MM.1S (cell line): ENCODE measurements around the gene FAM167B.

Source experiments
- EZH2 ChIP-seq: fragments of 300-600 bp; sonication (generic); optimal IDR thresholded peaks from 2 replicates; pipeline ENCODE3; 2017; ENCODE audit warnings: low read depth, mild to moderate bottlenecking, antibody characterized with exemption, low read length, mixed read lengths
- EZH2phosphoT487 ChIP-seq: fragments of 300-600 bp; sonication (generic); IDR thresholded peaks from 2 replicates; pipeline ENCODE4 v1.6.1; 2018; ENCODE audit warnings: antibody characterized with exemption, low read length
- TF ChIP-seq, protein P1 (sequence below): fragments of 300-600 bp; sonication (generic); IDR thresholded peaks from 2 replicates; pipeline ENCODE4 v1.5.1; 2016; ENCODE audit warnings: antibody characterized with exemption, low read length, mixed read lengths

DNA sequence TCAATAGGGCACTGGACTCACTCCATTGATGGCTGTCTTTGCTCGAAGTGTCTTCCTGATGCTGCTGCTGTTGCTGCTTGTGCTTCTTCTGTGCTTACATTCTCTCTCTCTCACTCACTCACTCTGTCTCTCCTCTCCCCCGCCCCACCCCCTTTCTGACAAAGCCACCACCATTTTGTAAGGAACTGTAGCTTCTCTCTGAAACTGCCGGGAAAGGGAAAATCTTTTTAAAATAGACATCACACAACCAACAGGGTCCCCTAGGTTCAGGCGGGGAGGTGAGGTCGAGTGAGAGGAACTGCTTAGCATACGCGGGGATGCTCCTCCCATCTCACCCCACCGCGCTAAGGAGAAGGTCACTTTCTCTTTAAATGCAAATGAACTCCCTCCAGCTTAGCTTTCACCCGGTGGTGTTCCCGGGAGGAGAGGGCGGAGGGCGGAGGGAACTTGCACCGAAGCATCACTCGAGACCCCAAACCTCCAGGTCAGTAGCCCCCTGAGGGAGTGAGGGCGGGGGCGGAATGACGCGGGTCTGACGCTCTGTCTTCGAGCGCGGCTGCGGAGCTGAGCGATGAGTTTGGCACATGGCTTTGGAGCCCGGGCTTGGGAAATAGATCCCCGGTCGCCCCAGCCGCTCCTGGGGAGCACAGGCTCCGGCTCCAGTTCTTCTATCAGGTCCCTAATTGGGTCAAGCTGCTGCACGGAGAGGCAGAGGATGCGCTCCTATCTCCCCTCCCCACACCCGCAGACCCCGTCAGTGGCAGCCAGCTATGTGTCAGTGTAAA lies 46.6 kb upstream of the FAM167B start, which contains the start of gene CCDC28B:
- TF ChIP-seq, protein P1, sequence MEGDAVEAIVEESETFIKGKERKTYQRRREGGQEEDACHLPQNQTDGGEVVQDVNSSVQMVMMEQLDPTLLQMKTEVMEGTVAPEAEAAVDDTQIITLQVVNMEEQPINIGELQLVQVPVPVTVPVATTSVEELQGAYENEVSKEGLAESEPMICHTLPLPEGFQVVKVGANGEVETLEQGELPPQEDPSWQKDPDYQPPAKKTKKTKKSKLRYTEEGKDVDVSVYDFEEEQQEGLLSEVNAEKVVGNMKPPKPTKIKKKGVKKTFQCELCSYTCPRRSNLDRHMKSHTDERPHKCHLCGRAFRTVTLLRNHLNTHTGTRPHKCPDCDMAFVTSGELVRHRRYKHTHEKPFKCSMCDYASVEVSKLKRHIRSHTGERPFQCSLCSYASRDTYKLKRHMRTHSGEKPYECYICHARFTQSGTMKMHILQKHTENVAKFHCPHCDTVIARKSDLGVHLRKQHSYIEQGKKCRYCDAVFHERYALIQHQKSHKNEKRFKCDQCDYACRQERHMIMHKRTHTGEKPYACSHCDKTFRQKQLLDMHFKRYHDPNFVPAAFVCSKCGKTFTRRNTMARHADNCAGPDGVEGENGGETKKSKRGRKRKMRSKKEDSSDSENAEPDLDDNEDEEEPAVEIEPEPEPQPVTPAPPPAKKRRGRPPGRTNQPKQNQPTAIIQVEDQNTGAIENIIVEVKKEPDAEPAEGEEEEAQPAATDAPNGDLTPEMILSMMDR = no peak
- TF ChIP-seq EZH2phosphoT487 (no peak), EZH2 (no peak)
